ELR (cell line): ENCODE data around the gene FBXL7.

Experiments used
- DNase-seq: peaks from one replicate; pipeline ENCODE4 v3.0.0-alpha.2; 2015; ENCODE audit warnings: low read depth

The FBXL7 gene

GRCh38 chr5:15499528-15500324 lies at the start of gene FBXL7:
Gene FBXL7 (plus strand): TSS chr5:15500180.
- DNase-seq = peak; percentile 86

DNA sequence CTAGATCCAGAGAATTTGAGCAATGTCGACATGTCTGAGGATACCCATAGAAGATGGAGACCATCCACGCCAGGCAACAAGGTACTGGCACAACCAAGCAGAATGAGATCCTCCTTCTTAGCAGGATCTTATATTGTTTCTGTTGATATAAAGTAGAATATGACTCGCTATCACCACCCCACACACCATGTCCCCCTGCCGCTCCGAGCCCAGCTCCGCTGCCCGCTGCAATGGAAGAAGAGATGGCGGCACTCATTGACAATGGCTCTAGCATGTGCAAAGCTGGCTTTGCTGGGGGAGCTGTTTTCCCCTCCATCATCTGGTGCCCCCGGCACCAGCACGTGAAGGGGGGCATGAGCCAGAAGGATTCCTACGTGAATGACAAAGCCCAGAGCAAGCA lies 49.5 kb upstream of the FBXL7 start:
- no peak for DNase-seq

DNA sequence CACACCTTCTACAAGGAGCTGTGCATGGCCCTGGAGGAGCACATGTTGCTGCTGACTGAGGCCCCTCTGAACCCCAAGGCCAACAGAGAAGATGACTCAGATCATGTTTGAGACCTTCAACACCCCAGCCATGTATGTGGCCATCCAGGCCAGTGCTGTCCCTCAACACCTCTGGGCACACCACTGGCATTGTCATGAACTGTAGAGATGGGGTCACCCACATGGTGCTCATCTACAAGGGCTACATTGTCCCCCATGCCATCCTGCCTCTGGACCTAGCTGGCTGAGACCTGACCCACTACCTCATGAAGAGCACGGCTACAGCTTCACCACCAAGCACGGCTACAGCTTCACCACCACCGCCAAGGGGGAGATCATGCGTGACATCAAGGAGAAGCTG lies 49.0 kb upstream of the FBXL7 start:
- no peak for DNase-seq

DNA sequence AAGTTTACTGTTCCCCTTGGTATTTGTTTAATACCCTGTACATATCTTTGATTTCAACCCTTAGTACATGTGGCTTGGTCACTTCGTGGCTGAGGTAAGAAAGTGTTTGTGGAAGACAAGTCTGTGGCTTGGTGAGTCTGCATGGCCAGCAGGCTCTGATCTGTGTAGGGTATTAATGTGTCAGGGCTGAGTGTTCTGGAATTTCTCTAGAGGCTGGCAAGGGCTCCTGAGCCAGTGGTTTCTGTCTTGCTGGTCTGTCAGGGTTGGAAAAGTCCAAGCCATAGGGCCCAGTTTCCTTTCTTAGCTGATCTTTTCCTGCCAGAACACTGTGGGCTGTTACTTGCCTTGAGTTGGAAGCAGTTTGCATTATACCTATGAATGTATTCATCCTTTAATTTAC lies 48.0 kb upstream of the FBXL7 start:
- DNase-seq = no peak

DNA sequence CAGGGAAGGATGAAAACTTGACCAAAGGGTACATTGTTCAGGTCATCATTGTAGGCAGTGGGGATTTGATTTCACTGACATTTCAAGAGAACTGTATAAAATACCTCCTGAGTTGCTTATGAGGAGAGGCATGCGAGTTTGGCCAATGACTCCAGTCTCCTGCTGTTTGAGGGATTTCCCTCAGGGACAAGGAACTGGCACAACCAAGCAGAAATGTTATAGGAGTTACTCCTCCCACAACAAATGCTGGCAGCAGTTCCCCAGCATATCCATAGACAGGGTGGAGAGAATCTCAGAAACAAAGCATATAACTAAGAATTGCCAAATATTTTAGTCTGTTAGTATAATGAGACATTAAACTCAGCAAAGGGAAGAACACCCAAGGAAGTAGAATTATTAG lies 47.2 kb upstream of the FBXL7 start:
- DNase-seq = no peak

DNA sequence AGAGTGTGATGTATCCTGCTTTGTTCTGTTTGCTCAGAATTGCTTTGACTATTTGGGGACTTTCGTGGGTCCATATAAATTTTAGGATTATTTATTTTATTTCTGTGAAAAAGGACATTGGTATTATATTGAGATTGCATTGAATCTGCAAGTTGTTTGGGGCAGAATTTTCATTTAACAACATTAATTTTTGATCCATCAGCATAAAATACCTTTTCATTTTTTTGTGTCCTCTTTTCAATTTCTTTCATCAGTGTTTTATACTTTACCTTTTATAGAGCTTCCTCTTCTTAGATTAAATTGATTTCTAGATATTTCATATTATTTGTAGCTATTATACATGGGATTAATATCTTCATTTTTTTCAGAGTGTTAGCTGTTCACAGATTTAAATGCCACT lies 40.8 kb upstream of the FBXL7 start:
- DNase-seq = no peak

- DNase-seq = peak; percentile 43
These were observed 36.6 kb upstream of the FBXL7 start for GRCh38 chr5:15463231-15463980.

- DNase-seq = no peak
These were observed 27.9 kb upstream of the FBXL7 start for GRCh38 chr5:15472116-15472515.

GRCh38 chr5:15474143-15474719 lies 25.7 kb upstream of the FBXL7 start:
- no peak for DNase-seq

DNA sequence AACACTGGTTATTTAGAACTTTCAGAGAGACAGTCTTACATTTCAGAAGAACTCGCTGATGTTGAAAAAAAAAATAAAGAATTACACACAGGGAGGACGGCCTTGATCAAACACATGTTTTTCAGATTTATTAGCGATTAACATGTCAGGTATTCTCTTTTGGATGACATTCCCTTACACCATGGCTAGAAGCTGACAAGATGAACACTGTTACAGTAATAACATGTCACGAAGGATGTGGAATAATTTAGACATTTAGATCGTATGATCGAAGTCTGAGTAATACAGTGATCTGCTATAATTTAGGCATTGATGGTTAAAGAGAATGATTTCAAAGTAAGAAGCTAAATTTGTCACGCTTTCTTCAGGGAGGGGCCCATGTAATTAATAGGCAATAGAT lies 24.6 kb upstream of the FBXL7 start:
- DNase-seq = no peak

GRCh38 chr5:15476977-15477376 lies 23.0 kb upstream of the FBXL7 start:
- DNase-seq = no peak

DNA sequence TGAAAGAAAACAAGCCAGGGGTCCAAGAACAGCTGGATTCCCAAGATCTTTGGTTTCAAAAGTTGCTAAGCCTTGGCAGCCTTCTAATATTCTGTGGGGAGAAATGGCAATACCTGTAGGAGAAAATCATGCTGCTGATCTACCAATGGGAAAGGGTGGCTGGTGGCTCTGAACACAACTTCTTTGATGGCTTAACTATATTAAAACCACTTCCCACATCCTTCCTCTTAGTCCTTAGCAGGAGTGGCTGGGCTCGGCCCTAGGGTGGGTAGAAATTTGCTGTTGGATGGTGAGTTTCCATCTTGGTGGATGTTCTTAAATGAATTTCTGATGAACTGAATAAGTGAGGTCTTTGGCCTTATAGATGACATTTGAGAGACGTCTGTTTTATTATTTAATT lies 19.5 kb upstream of the FBXL7 start:
- DNase-seq = no peak

- peak; percentile 5 for DNase-seq
These were observed 16.5 kb upstream of the FBXL7 start for GRCh38 chr5:15483351-15484097.

GRCh38 chr5:15487228-15487627 lies 12.8 kb upstream of the FBXL7 start:
- DNase-seq = no peak

- DNase-seq = no peak
These were observed 10.3 kb upstream of the FBXL7 start for GRCh38 chr5:15489571-15490235.

DNA sequence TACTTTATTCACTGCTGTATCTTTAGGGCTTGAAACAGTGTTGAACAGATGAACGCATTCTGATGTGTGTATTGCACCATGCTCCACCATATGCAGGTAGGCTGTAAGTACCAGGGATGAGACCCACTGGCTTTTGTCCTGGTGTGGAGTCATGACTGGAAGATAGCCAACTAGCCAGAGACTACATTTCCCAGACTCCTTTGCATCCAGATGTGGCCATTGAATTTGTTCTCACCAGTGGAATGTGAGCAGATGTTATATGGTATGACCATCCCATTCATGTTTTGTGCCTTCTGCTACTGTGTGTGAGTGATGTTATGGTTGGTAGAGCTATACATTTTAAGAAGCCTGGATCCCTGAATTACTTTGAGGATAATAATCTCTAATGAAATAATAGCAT lies 7.4 kb upstream of the FBXL7 start:
- no peak for DNase-seq

DNA sequence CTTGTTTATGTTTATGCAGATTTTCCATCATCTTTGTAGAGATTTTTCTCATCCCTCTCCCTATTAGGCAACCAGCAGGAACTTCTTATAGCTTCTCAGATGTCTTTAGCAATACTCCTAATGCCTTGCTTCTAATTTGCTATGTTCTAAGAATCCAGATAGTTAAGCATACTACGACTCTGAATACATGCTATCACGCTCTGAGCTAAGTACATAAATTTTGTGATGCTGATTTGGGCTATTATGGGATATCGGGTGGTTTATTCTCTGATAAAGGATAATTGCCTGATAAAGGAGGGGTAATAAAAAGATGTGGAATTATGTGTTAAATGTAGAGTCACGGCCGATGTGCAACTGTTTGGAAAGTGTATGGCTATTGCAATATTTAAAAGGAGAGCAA lies 6.5 kb upstream of the FBXL7 start:
- no peak for DNase-seq

- no peak for DNase-seq
These were observed 5.0 kb upstream of the FBXL7 start for GRCh38 chr5:15495026-15495425.

- DNase-seq = no peak
These were observed 3.1 kb upstream of the FBXL7 start for GRCh38 chr5:15496886-15497285.

DNA sequence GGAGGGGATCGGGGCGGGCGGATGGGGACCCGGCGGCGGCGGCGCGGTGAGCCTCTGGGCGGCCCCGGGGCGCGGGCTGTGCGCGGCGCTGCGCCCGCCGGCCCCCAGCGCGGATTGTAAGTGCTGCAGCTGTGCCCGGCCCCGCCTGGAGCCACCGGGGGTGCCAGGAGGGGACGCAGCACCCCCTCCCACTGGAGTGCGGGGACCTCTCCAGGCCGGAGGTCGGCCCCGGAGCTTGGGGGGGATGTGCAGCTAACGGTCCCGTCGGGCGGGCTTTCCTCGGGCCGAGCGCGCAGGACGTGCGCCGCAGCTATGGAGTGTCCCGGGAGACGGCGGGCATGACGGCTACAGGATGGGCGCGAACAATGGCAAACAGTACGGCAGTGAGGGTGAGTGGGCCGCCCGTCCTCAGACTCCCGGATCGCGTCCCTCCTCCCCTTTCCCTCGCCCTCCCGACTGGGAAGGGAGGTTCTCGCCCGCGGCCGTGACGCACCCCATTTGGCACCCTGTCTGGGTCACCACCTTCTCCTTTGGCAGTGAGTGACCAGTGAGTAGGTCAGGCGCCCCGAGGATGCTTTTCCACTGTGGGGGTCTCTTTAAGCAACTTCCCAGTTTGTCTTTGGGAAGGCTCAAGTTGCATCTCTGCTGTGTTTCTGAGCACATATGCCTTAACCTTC lies 483 bp downstream of the FBXL7 start:
- DNase-seq = peak; percentile 80

DNA sequence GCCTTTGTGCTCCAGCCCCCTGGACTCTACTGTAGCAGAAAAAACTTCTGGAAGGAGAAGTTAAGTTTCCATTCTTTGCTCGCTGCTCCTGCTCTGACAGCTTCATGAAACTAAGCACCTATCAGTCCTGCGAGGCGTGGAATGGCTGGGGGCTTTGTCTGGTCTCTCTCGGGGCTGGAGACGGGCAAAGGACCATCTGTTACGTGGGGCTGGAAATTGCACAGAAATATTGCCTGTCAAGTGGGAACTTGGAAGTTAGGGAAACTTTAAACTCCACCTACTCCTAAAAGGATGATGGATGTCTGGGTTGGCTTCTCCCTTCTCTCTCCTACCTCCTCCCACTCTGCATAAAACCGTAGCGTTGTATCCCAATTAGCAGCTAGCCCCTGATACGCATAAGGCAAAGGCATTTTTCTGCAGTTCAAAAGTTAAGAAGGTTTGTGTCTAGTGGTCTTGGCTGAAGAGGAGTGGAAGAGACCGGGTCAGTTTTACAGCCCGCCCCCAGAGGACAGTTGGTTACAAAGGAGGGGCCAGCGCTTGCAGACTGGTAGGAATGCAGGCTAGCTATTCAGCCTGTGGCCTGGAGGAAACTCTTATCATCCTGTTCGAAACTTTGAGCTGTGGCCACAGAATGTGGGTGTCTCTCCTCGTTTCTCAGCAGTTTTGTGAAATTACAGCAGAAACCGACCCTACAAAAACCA lies 1.3 kb downstream of the FBXL7 start:
- peak; percentile 85 for DNase-seq
